Left lung (tissue), 10 donors: ENCODE results near the gene FHOD3. TPM values are rescaled to one million over a fixed set of nuclear protein-coding genes. Genes with fewer than 3 reads are reported as not detected.

Experiments used
- ATAC-seq: fragments of 200-7000 bp; cut with Tn5 transposase; one replicate; pipeline ENCODE4 v1.9.1; 2020; ENCODE audit warnings: moderate library complexity
- DNase-seq, 4 donors: peaks; one replicate each; pipeline ENCODE4 v3.0.0-alpha.2; 2013 to 2020
- H3K27ac ChIP-seq, 2 donors: fragments of 200-600 bp; sonication (generic) in 1 of 2; one replicate each; pipeline versions ENCODE4 v1.5.0 to v1.8.0; 2020 to 2021
- H3K27me3 ChIP-seq, 2 donors: fragments of 200-600 bp; sonication (generic) in 1 of 2; one replicate each; pipeline versions ENCODE4 v1.5.0 to v1.8.0; 2020 to 2021
- H3K36me3 ChIP-seq, 2 donors: fragments of 200-600 bp; sonication (generic) in 1 of 2; one replicate each; pipeline versions ENCODE4 v1.5.0 to v1.8.0; 2020 to 2021
- H3K4me1 ChIP-seq, 2 donors: fragments of 200-600 bp; one replicate each; pipeline ENCODE4 v1.8.0; 2021
- H3K4me3 ChIP-seq, 2 donors: fragments of 200-600 bp; sonication (generic) in 1 of 2; one replicate each; pipeline versions ENCODE4 v1.5.0 to v1.8.0; 2020 to 2021; ENCODE audit warnings: mild to moderate bottlenecking in 1 of 2
- H3K9me3 ChIP-seq, 2 donors: fragments of 200-600 bp; sonication (generic) in 1 of 2; one replicate each; pipeline versions ENCODE4 v1.5.0 to v1.8.0; 2020 to 2021
- intact Hi-C, 2 donors: fragments of 100-400 bp; cut with DNase I; formaldehyde crosslinking; loops; one replicate each; pipeline versions ENCODE4 v1.11.2 to v1.14.2; 2022
- polyA plus RNA-seq, 6 donors: library from polyadenylated mRNA; unstranded; fragments of 120-200 nt; gene quantifications; one replicate each; pipeline ENCODE4 v1.2.1, GENCODE V29; 2013; ENCODE audit not compliant: insufficient read length in 6 of 6
- total RNA-seq, 2 donors: library from RNA; stranded (reverse); fragmentation: NEBNext Ultra II Directional; extraction: Animal tissue kit (Norgen Biotek cat#: 25700); gene quantifications; one replicate each; pipeline ENCODE4 v1.2.1, GENCODE V29; 2021
- TF ChIP-seq, protein P1 (sequence below), 2 donors: fragments of 200-600 bp; sonication (generic) in 1 of 2; IDR thresholded peaks; one replicate each; pipeline versions ENCODE4 v1.5.0 to v1.8.0; 2021; ENCODE audit warnings: antibody characterized with exemption in 2 of 2
- donor health status: DM: no; HTN: yes; CAD: no.
- donor health status: DM: no; HTN: no; CAD: no.

The FHOD3 gene
- total and polyA plus RNA-seq, 8 donors, result 0.55 to 2.9 (median 1.5) TPM

DNA sequence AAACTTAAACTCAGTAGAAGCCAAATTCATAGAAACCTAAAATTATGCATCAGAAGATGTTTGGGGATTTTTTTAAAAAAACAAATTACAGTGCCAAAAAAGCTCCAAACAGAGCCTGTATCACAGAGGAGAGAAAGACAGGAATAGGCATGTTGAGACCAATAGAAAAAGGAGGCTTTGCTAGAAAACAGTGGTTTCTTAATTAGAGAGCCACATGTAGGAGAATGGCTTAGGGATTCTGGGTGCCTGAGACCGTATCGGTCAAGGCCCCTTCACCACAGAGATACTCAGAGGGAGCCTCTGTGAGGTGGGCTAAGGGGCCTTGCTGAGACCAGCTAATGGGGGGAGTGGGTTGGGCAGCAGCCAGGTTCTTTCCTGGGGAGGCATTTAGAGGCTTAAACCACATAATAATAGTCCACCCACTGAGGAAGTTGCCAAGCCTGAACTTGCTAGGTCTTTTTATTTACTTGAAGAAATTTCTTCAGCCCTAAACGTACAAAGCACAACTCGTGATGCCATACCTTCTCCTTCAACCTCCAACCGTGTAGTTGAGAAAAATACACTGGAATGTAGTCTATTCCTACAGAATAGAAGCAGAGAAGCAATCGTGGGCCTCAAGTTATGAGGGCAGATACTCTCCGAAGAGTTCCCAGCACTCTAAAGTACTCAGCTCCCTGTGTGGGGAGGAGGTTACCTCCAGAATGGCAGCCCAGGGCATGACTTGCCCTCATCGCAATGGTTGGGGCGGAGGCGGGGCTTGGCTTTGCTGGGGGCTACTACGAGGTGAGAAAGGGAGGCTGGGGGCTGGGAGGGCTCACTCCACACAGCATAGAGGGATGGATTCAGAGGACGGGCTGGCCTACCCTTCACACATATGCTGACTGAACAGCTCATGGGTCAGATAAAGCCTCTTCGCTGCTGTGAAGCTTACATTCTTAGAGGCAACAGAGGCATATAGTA lies 293.4 kb downstream of the FHOD3 start:
- H3K4me1 ChIP-seq, result no peaks in the 10 kb centered on the region
- intact Hi-C loops, result no loop called here
- no peaks in the 10 kb centered on the region for H3K27me3 ChIP-seq
- ATAC-seq, result no peak
- TF ChIP-seq, protein P1, sequence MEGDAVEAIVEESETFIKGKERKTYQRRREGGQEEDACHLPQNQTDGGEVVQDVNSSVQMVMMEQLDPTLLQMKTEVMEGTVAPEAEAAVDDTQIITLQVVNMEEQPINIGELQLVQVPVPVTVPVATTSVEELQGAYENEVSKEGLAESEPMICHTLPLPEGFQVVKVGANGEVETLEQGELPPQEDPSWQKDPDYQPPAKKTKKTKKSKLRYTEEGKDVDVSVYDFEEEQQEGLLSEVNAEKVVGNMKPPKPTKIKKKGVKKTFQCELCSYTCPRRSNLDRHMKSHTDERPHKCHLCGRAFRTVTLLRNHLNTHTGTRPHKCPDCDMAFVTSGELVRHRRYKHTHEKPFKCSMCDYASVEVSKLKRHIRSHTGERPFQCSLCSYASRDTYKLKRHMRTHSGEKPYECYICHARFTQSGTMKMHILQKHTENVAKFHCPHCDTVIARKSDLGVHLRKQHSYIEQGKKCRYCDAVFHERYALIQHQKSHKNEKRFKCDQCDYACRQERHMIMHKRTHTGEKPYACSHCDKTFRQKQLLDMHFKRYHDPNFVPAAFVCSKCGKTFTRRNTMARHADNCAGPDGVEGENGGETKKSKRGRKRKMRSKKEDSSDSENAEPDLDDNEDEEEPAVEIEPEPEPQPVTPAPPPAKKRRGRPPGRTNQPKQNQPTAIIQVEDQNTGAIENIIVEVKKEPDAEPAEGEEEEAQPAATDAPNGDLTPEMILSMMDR (IDR thresholded peaks at IDR 0.05), result no peak
- H3K9me3 ChIP-seq, result no peaks in the 10 kb centered on the region
- no peak for DNase-seq
- no peaks in the 10 kb centered on the region for H3K36me3 ChIP-seq
- H3K27ac ChIP-seq, result no peak overlapping the region
- no peak overlapping the region for H3K4me3 ChIP-seq

DNA sequence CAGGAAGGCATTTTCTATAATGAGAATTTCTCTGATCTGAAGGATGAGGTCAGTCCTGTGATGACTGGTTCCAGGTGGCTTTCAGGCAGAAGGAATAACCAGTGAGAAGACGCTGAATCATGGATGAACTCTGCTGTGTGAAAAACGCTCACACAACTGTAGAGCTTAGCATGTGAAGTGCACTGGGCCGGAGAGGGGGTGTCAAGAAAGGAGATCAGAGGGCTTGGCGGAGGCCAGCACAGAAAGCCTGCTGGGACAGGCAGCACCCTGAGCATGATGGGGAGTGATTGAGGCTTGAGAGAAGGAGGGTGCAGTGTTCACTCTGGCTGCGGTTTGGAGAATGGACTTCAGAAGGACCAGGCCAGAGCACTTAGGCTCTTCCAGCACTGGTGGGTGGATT lies 294.8 kb downstream of the FHOD3 start:
- Histone ChIP-seq H3K4me3 (no peak overlapping the region), H3K27me3 (no peaks in the 10 kb centered on the region), H3K9me3 (no peaks in the 10 kb centered on the region), H3K36me3 (no peaks in the 10 kb centered on the region), H3K27ac (no peak overlapping the region), H3K4me1 (no peaks in the 10 kb centered on the region)
- DNase-seq, result no peak
- ATAC-seq, result no peak
- intact Hi-C loops, result no loop called here
- TF ChIP-seq, protein P1 (IDR thresholded peaks at IDR 0.05), result no peak

DNA sequence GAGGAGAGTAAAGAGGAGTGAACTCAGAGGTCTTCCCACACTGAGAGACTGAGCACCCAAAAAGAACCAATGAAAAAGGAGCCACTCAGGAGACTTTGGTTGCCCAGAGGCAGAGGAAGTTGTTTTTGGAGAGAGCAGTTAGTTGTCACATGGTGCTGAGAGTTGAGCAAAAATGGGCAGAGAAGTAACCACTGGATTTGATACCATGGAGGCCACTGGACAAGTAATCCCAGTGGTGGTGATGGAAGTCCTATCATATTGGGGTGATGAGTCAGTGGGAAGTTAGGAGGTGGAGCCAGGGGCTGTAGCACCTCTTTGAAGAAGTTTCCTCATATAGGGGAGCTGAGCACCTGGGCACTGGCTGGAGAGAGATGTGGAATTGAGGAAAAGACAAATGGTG lies 295.5 kb downstream of the FHOD3 start:
- no peaks in the 10 kb centered on the region for H3K4me1 ChIP-seq
- H3K4me3 ChIP-seq, result no peak overlapping the region
- H3K36me3 ChIP-seq, result no peaks in the 10 kb centered on the region
- H3K27ac ChIP-seq, result no peak overlapping the region
- no peaks in the 10 kb centered on the region for H3K9me3 ChIP-seq
- intact Hi-C loops, result no loop called here
- ATAC-seq (no peak), DNase-seq (no peak)
- TF ChIP-seq, protein P1 (IDR thresholded peaks at IDR 0.05), result no peak
- no peaks in the 10 kb centered on the region for H3K27me3 ChIP-seq

DNA sequence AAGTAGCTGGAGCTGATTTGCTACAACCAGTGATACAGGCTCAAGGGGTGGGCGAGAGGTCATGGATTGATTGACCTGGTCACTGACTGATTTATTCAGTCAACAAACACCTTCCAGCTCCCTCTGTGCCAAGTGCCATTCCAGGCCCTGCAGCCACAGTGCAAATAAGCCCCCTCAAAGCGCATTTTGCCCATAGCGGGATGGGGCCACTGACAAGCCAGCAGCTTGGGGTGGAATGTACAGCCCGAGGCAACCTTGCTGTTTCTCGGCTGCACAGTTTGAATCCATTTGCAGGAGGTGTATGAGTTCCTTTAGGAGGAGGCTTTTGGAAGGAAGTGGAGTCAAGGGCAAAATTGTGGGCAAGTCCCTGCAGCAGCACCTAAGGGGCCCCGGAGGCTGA lies 296.1 kb downstream of the FHOD3 start:
- TF ChIP-seq, protein P1 (IDR thresholded peaks at IDR 0.05), result no peak
- intact Hi-C loops, result no loop called here
- Histone ChIP-seq H3K4me3 (no peak overlapping the region), H3K27me3 (no peaks in the 10 kb centered on the region), H3K4me1 (no peaks in the 10 kb centered on the region), H3K36me3 (no peaks in the 10 kb centered on the region), H3K9me3 (no peaks in the 10 kb centered on the region), H3K27ac (no peak overlapping the region)
- DNase-seq, result no peak
- ATAC-seq, result no peak

DNA sequence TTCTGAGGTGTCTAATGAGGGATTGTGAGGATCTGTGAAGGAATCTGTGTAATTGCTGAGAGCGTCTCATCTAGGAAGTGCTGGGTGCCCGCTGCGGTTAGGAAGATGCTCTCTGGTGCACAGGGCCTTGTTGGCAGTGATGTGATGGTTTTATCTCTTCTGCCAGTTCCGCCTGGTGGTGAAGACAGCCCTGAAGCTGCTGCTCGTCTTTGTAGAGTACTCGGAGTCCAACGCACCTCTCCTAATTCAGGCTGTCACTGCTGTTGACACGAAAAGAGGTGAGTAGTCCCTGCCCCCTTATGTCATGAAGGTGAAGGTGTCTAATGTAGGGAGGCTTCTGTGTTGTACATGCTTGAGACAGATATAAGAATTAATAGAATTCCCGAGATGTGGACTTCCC lies 297.1 kb downstream of the FHOD3 start:
- Histone ChIP-seq H3K4me3 (no peak overlapping the region), H3K27me3 (no peaks in the 10 kb centered on the region), H3K27ac (no peak overlapping the region), H3K9me3 (no peaks in the 10 kb centered on the region), H3K36me3 (no peaks in the 10 kb centered on the region), H3K4me1 (no peaks in the 10 kb centered on the region)
- TF ChIP-seq, protein P1 (IDR thresholded peaks at IDR 0.05), result no peak
- intact Hi-C loops, result no loop called here
- no peak for DNase-seq
- no peak for ATAC-seq
